Gastroesophageal sphincter (tissue), 4 donors: ENCODE results near the gene SHH. TPM values are rescaled to one million over a fixed set of nuclear protein-coding genes. Genes with fewer than 3 reads are reported as not detected.

ENCODE experiments used
- ATAC-seq: fragments of 150-250 bp; one replicate; pipeline ENCODE4 v1.9.1; 2016; ENCODE audit warnings: mild to moderate bottlenecking, moderate library complexity
- H3K27ac ChIP-seq, 4 donors: fragments of 200-600 bp; sonication (generic) in 3 of 4; 1 replicate in 3 of 4; 2 replicates in 1 of 4; pipeline ENCODE4 v1.5.1; 2016 to 2019
- H3K27me3 ChIP-seq: fragments of 200-600 bp; sonication (generic); one replicate; pipeline ENCODE4 v1.5.1; 2019
- H3K36me3 ChIP-seq, 2 donors: fragments of 200-600 bp; sonication (generic); one replicate each; pipeline ENCODE4 v1.5.1; 2019; ENCODE audit warnings: control low read depth in 1 of 2
- H3K4me1 ChIP-seq, 3 donors: fragments of 200-600 bp; sonication (generic); 1 replicate in 2 of 3; 2 replicates in 1 of 3; pipeline ENCODE4 v1.5.1; 2016 to 2019; ENCODE audit warnings: control low read depth in 2 of 3
- H3K4me3 ChIP-seq, 2 donors: fragments of 200-600 bp; sonication (generic); one replicate each; pipeline ENCODE4 v1.5.1; 2019; ENCODE audit warnings: mild to moderate bottlenecking in 1 of 2, moderate library complexity in 1 of 2
- H3K9me3 ChIP-seq, 3 donors: fragments of 200-600 bp; sonication (generic); one replicate each; pipeline ENCODE4 v1.5.1; 2017 to 2019; ENCODE audit warnings: control low read depth in 2 of 3
- EP300 ChIP-seq: sonication (generic); formaldehyde crosslinking; IDR thresholded peaks from one replicate; pipeline ENCODE4 v1.6.1; 2017; ENCODE audit warnings: antibody characterized with exemption, mild to moderate bottlenecking
- POLR2A ChIP-seq, 2 donors: fragments of 450-650 bp; IDR thresholded peaks; one replicate each; pipeline ENCODE4 v1.6.1; 2017; ENCODE audit warnings: antibody characterized with exemption in 2 of 2, mild to moderate bottlenecking in 2 of 2, moderate library complexity in 1 of 2
- POLR2AphosphoS5 ChIP-seq: sonication (generic); formaldehyde crosslinking; IDR thresholded peaks from one replicate; pipeline ENCODE4 v1.6.1; 2017; ENCODE audit warnings: antibody characterized with exemption
- WGBS, 2 donors: methylation state at CpG; one replicate each; pipeline ENCODE4 v1.1.5; 2018; ENCODE audit warnings: low coverage in 1 of 2; 5-methylcytosine and 5-hydroxymethylcytosine counted together
- total RNA-seq, 4 donors: library from RNA; depleted of rRNA; stranded (reverse); fragments of >200 nt; gene quantifications; one replicate each; pipeline ENCODE4 v1.1.0, GENCODE V29; 2016
- TF ChIP-seq, protein P1 (sequence below), 4 experiments: fragments of 200-600 bp in 2 of 4; fragments of 450-650 bp in 2 of 4; sonication (generic) in 1 of 4; IDR thresholded peaks; one replicate each; pipeline ENCODE4 v1.5.1; 2017 to 2019; ENCODE audit warnings: antibody characterized with exemption in 4 of 4, mild to moderate bottlenecking in 2 of 4, moderate library complexity in 2 of 4

Gene SHH
- total RNA-seq, 4 donors from 2014 or later: 0.08 TPM; not detected in 3

DNA sequence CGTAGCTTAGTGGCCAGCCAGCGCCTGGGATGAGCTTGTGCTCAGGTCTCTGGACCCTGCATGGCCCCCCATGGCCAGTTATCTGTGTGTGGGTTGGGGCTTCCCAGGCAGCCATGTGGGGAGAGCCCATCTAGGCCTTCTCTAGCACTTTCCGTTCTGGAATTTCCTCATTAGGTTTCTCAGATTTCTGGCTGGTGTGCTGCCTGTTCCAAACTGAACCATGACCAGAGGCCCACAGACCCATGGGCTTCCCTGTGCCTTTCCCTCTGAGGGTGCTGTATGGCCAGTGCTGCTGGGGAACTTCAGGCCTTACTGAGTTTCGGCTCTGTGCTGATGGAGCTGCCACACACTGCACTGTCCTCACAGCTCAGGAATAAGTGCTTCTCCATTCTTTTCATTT lies 50.2 kb downstream of the SHH start:
- H3K27me3 ChIP-seq: no peaks in the 10 kb centered on the region
- no peak for TF ChIP-seq POLR2A (IDR thresholded peaks at IDR 0.05)
- TF ChIP-seq POLR2AphosphoS5: no peak
- TF ChIP-seq, protein P1, sequence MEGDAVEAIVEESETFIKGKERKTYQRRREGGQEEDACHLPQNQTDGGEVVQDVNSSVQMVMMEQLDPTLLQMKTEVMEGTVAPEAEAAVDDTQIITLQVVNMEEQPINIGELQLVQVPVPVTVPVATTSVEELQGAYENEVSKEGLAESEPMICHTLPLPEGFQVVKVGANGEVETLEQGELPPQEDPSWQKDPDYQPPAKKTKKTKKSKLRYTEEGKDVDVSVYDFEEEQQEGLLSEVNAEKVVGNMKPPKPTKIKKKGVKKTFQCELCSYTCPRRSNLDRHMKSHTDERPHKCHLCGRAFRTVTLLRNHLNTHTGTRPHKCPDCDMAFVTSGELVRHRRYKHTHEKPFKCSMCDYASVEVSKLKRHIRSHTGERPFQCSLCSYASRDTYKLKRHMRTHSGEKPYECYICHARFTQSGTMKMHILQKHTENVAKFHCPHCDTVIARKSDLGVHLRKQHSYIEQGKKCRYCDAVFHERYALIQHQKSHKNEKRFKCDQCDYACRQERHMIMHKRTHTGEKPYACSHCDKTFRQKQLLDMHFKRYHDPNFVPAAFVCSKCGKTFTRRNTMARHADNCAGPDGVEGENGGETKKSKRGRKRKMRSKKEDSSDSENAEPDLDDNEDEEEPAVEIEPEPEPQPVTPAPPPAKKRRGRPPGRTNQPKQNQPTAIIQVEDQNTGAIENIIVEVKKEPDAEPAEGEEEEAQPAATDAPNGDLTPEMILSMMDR (IDR thresholded peaks at IDR 0.05): no peak
- no peak for TF ChIP-seq EP300
- no peaks in the 10 kb centered on the region for H3K9me3 ChIP-seq
- no peak overlapping the region for H3K27ac ChIP-seq
- H3K36me3 ChIP-seq: peaks cover 0 to 60% of the 10 kb centered on the region in 2 donors
- no peak for ATAC-seq
- peaks cover 0 to 39% (median 4%) of the 10 kb centered on the region in 3 donors for H3K4me1 ChIP-seq
- H3K4me3 ChIP-seq: no peak overlapping the region
- 100% methylated on average over 2 of the region's 4 CpGs; no CpG with 5 or more reads in 1 of the 2 donors for WGBS, 2 donors

- WGBS, 2 donors: 85 to 92% methylated on average over 5 of the region's 5 CpGs
- no peak overlapping the region for H3K4me3 ChIP-seq
- ATAC-seq: no peak
- no peaks in the 10 kb centered on the region for H3K27me3 ChIP-seq
- no peak for TF ChIP-seq EP300
- TF ChIP-seq, protein P1 (IDR thresholded peaks at IDR 0.05): no peak
- TF ChIP-seq POLR2AphosphoS5: no peak
- TF ChIP-seq POLR2A (IDR thresholded peaks at IDR 0.05): no peak
- H3K27ac ChIP-seq: no peak overlapping the region
- peaks cover 0 to 39% (median 4%) of the 10 kb centered on the region in 3 donors for H3K4me1 ChIP-seq
- H3K9me3 ChIP-seq: no peaks in the 10 kb centered on the region
- peaks cover 0 to 52% of the 10 kb centered on the region in 2 donors for H3K36me3 ChIP-seq
Measured at GRCh38 chr7:155761162-155761561, 51.1 kb downstream of the SHH start.

DNA sequence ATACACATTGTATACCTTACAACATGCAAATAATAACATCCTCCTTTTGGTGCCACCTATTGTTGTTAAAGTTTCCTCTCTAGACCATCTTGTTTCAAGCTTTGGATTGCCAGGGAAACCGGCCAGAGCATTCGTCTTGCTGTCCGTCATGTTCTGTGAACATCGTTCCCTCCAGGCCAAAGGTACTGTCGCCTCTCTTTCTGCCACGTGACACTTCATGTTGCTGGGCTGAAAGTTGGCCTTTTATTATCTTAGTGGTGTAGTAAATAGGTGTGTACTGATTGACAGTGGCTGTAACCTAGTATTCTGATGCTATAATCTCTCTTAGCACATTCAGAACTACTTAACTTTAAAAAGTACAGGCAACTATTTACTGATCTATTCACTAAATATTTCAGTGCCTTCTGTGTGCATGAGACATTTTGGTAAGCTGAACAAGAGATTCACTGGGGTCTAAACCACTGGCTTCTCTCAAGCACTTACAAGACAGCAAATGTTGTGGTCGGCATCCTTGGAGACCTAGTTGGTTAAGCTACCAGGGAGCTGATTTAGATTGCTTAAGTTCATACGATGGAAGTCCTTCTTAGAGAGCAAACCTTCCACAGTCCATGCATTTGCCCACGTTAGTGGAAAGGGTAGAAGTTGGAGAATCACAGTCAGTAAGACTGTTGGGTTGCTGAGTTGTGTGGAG lies 52.4 kb downstream of the SHH start:
- WGBS, 2 donors: 83 to 88% methylated on average over 7 of the region's 9 CpGs
- Histone ChIP-seq H3K4me3 (no peak overlapping the region), H3K4me1 (peaks cover 0 to 46% (median 4%) of the 10 kb centered on the region in 3 donors), H3K27ac (no peak overlapping the region), H3K36me3 (peaks cover 0 to 39% of the 10 kb centered on the region in 2 donors), H3K27me3 (no peaks in the 10 kb centered on the region), H3K9me3 (no peaks in the 10 kb centered on the region)
- no peak for ATAC-seq
- TF ChIP-seq, protein P1 (IDR thresholded peaks at IDR 0.05): no peak
- TF ChIP-seq EP300 (no peak), POLR2AphosphoS5 (no peak), POLR2A (IDR thresholded peaks at IDR 0.05) (no peak)

DNA sequence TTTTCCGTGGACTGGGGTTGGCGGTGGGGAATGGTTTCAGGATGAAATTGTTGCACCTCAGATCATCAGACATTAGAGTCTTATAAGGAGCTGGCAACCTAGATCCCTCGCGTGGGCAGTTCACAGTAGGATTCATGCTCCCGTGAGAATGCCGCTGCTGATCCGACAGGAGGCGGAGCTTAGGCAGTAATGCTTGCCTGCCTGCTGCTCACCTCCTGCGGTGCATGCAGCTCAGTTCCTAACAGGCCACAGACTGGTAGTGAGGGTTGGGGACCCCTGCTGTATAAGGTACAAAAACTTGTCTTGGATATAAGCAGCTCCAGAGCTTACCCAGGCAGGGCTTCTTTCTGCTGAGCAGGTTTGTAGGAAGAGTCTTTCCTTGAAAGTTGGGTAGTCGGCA lies 53.9 kb downstream of the SHH start:
- Histone ChIP-seq H3K27me3 (no peaks in the 10 kb centered on the region), H3K4me3 (no peak overlapping the region), H3K4me1 (peaks cover 3 to 48% (median 15%) of the 10 kb centered on the region in 3 donors), H3K36me3 (peaks cover 0 to 24% of the 10 kb centered on the region in 2 donors), H3K9me3 (no peaks in the 10 kb centered on the region), H3K27ac (no peak overlapping the region)
- 78 to 87% methylated on average over 3 to 6 of the region's 10 CpGs for WGBS, 2 donors
- TF ChIP-seq POLR2AphosphoS5 (no peak), POLR2A (IDR thresholded peaks at IDR 0.05) (no peak), EP300 (no peak)
- TF ChIP-seq, protein P1 (IDR thresholded peaks at IDR 0.05): no peak
- ATAC-seq: no peak

- WGBS, 2 donors: 91 to 95% methylated on average over 5 to 9 of the region's 9 CpGs
- Histone ChIP-seq H3K36me3 (peaks cover 0 to 19% of the 10 kb centered on the region in 2 donors), H3K27ac (no peak overlapping the region), H3K4me1 (peaks cover 5 to 48% (median 11%) of the 10 kb centered on the region in 3 donors), H3K4me3 (no peak overlapping the region), H3K27me3 (no peaks in the 10 kb centered on the region), H3K9me3 (no peaks in the 10 kb centered on the region)
- TF ChIP-seq POLR2A (IDR thresholded peaks at IDR 0.05) (no peak), EP300 (no peak), POLR2AphosphoS5 (no peak)
- TF ChIP-seq, protein P1 (IDR thresholded peaks at IDR 0.05): no peak
- ATAC-seq: no peak
Measured at GRCh38 chr7:155756322-155756721, 55.9 kb downstream of the SHH start.
